Choroid plexus epithelial cell (primary cell): ENCODE results near the gene AGO3.

Source experiments
- DNase-seq: peaks from one replicate; pipeline ENCODE4 v3.0.0-alpha.2; 2010; ENCODE audit warnings: low read depth
- H3K4me3 ChIP-seq: 2 replicates; pipeline ENCODE4 v1.5.1; 2011; ENCODE audit warnings: low read depth, mild to moderate bottlenecking, control low read depth, low read length, moderate library complexity
- CTCF ChIP-seq: conservative IDR thresholded peaks from 2 replicates; pipeline ENCODE4 v1.5.1; 2011; ENCODE audit warnings: low read depth, mild to moderate bottlenecking, control low read depth, inconsistent platforms, low read length, moderate library complexity

The AGO3 gene

GRCh38 chr1:35932941-35933340 is 2.0 kb downstream of the AGO3 start:
- no peak overlapping the region for H3K4me3 ChIP-seq
- no peak for DNase-seq
- TF ChIP-seq CTCF: no peak

DNA sequence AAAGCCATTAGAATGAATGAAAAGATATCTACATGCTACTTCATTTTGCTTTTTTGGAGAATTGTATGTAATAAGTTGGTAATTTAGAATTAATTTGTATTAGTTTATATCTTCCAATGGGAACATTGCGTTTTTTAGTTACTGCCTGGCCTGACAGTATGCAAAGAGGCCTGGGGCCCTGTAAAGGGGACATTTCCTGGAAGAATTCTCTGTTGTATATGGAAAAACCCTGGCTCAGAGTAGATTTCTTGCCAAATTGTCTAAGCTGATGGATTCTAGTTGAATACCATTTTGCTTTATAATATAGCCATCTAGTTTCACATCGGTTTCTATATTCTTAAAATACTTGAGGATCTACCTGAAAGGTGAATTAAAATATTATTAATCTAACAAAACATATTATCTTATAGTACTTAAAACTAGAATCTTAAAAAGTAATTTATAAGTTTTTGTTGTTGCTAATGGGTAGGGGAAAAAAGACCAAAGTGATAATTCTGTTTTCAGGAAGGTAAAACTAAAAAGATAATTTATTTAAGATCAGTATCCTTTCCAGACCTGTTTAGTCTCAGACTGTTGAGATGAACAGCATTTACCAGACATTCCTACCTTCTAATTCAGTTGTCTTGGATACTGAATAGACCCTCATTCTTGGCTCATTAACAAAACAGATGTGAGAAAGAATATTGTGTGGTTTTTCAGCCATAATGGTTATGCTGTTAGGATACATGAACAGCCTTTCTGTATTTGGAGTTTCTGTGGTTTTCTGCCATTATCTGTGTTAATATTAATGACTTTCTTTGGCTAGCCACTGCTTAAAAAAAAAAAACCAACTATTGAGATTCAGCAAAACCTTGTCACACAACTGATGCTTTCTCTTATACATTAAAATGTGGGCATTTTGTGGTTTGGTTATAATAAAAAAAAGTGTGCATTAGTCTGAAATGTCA is 4.8 kb downstream of the AGO3 start:
- peak; percentile 56 for DNase-seq
- no peak for TF ChIP-seq CTCF
- no peak overlapping the region for H3K4me3 ChIP-seq

- no peak overlapping the region for H3K4me3 ChIP-seq
- DNase-seq: peak; percentile 13
These were observed 5.9 kb downstream of the AGO3 start for GRCh38 chr1:35936838-35937237.

DNA sequence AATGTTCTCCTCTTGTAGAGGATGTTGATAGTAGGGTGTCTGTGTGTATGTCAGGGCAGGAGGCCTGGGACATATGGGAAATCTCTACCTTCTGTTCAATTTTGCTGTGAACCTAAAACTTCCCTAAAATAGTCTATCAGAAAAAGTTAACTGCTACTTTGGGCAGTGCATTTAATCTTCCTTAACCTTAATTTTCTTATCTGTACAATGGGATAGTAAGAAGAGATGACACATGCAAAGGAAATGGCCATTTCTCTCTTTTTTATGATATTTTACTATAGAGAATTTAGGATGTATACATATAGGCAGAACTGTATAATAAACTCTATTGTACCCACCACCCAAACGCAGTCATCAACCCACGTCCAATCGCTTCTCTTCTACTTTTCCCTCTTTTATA is 8.6 kb downstream of the AGO3 start:
- H3K4me3 ChIP-seq: no peak overlapping the region
- no peak for TF ChIP-seq CTCF
- no peak for DNase-seq

More at GRCh38 chr1:35936838-35937237, 5.9 kb downstream of the AGO3 start:
- no peak for TF ChIP-seq CTCF

GRCh38 chr1:35945327-35945726 is 14.4 kb downstream of the AGO3 start:
- no peak for DNase-seq
- no peak overlapping the region for H3K4me3 ChIP-seq
- no peak for TF ChIP-seq CTCF

DNA sequence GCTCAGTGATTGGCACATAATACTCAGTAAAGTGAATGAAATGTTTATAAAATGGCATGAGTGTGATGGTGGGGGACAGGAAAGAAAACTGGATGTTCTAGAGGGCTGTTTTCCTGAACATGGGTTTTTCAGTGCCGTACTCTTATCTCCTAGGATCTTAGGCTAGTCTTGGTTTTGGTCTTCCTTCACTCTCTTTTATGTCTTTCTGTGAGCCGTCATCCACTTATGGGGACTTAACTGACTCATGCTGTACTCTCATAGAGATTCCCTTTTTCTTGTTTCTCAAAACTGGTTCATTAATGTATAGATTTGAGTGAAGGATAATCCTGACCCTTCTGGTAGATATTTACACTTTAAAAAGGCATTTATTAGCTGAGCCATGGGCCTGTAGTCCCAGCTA is 16.6 kb downstream of the AGO3 start:
- no peak overlapping the region for H3K4me3 ChIP-seq
- no peak for DNase-seq
- TF ChIP-seq CTCF: no peak

- H3K4me3 ChIP-seq: no peak overlapping the region
- no peak for TF ChIP-seq CTCF
- DNase-seq: no peak
These were observed 27.7 kb downstream of the AGO3 start for GRCh38 chr1:35958558-35958957.
